Karpas-422 (cell line): ENCODE data around the gene PNPLA2. TPM values are rescaled to one million over a fixed set of nuclear protein-coding genes. Genes with fewer than 3 reads are reported as not detected.

Experiments used
- small RNA-seq: library from RNA; depleted of rRNA; stranded (forward); fragments of <200 nt; gene quantifications from one replicate; pipeline ENCODE3, GENCODE V24; 2014
- total RNA-seq: library from RNA; depleted of rRNA; stranded (reverse); fragments of >200 nt; shearing (Covaris generic); gene quantifications from 2 replicates; pipeline ENCODE4 v1.2.3, GENCODE V29; 2014; ENCODE audit warnings: low replicate concordance; rRNA removed

PNPLA2 gene
- total RNA-seq, 1 experiment from 2014 or later, result 32.5 TPM

Small RNAs within 50 kb of the gene (small RNA-seq; reads per million reads assigned to genes)
- not detected for gene SNORA52

Other genes with a start within 250 kb of the PNPLA2 start
- 8.7 and 20.9 TPM in 2 replicates for gene PHRF1, start 242.4 kb upstream of the PNPLA2 start, total RNA-seq
- gene IRF7, start 203.0 kb upstream of the PNPLA2 start, total RNA-seq, result 34.6 and 53.5 TPM in 2 replicates
- 0.04 TPM in 1 of 2 replicates, not detected in the other for gene CDHR5, start 194.0 kb upstream of the PNPLA2 start, total RNA-seq
- gene SCT, start 191.7 kb upstream of the PNPLA2 start, total RNA-seq, result not detected in 2 replicates
- gene DRD4, start 181.6 kb upstream of the PNPLA2 start, total RNA-seq, result not detected in 2 replicates
- gene DEAF1, start 123.7 kb upstream of the PNPLA2 start, total RNA-seq, result 35.9 and 57.3 TPM in 2 replicates
- gene TMEM80, start 123.1 kb upstream of the PNPLA2 start, total RNA-seq, result 25.4 and 32.8 TPM in 2 replicates
- 2.3 and 10.4 TPM in 2 replicates for gene EPS8L2, start 112.7 kb upstream of the PNPLA2 start, total RNA-seq
- 127 and 177 TPM in 2 replicates for gene TALDO1, start 71.5 kb upstream of the PNPLA2 start, total RNA-seq
- gene GATD1, start 41.4 kb upstream of the PNPLA2 start, total RNA-seq, result 43.6 and 61.0 TPM in 2 replicates
- 19.8 and 50.0 TPM in 2 replicates for gene CEND1, start 28.8 kb upstream of the PNPLA2 start, total RNA-seq
- gene SLC25A22, start 20.6 kb upstream of the PNPLA2 start, total RNA-seq, result 9.3 and 23.4 TPM in 2 replicates
- 26.2 and 26.6 TPM in 2 replicates for gene PIDD1, start 13.7 kb upstream of the PNPLA2 start, total RNA-seq
- gene RPLP2, start 8.9 kb upstream of the PNPLA2 start, total RNA-seq, result 774 and 1,042 TPM in 2 replicates
- gene CRACR2B, start 9.0 kb downstream of the PNPLA2 start, total RNA-seq, result 0.48 and 1.5 TPM in 2 replicates
- 8.4 and 10.5 TPM in 2 replicates for gene CD151, start 14.0 kb downstream of the PNPLA2 start, total RNA-seq
- 113 and 203 TPM in 2 replicates for gene POLR2L, start 23.6 kb downstream of the PNPLA2 start, total RNA-seq
- gene TSPAN4, start 23.9 kb downstream of the PNPLA2 start, total RNA-seq, result 4.0 TPM in 1 of 2 replicates, not detected in the other
- gene CHID1, start 91.9 kb downstream of the PNPLA2 start, total RNA-seq, result 32.8 and 43.7 TPM in 2 replicates
- 20.0 and 34.6 TPM in 2 replicates for gene AP2A2, start 107.0 kb downstream of the PNPLA2 start, total RNA-seq
- gene MUC6, start 217.8 kb downstream of the PNPLA2 start, total RNA-seq, result not detected in 2 replicates